WTC11 (cell line): ENCODE data around the gene CXCL12. TPM values are rescaled to one million over a fixed set of nuclear protein-coding genes. Genes with fewer than 3 reads are reported as not detected.

Experiments
- ATAC-seq: fragments of 200-7000 bp; cut with Tn5 transposase; 2 replicates; pipeline ENCODE4 v1.10.0; 2021; ENCODE audit warnings: mild to moderate bottlenecking, moderate library complexity
- CTCF ChIA-PET: fragments of 300-600 bp; sonication (Branson Sonifier 250); formaldehyde crosslinking; loops from one replicate; lab custom pipeline; 2021; ENCODE audit warnings: antibody characterized with exemption; lab: Charles Lee
- POLR2A ChIA-PET: fragments of 350-600 bp; sonication (Branson Sonifier 250); formaldehyde crosslinking; loops from one replicate; lab custom pipeline; 2021; ENCODE audit warnings: antibody characterized with exemption; lab: Charles Lee
- DNase-seq: peaks from one replicate; pipeline ENCODE4 v3.0.0; 2021; ENCODE audit warnings: low spot score
- H3K27ac Mint-ChIP-seq: 2 replicates; pipeline ENCODE4 v1.8.0; 2021; ENCODE audit warnings: mixed read lengths
- H3K27me3 Mint-ChIP-seq: 2 replicates; pipeline ENCODE4 v1.8.0; 2021; ENCODE audit warnings: low read depth, mild to moderate bottlenecking, moderate library complexity, mixed read lengths
- H3K36me3 Mint-ChIP-seq: 2 replicates; pipeline ENCODE4 v1.8.0; 2021; ENCODE audit warnings: mixed read lengths
- H3K4me1 Mint-ChIP-seq: 2 replicates; pipeline ENCODE4 v1.8.0; 2022; ENCODE audit warnings: mixed read lengths
- H3K4me3 Mint-ChIP-seq: 2 replicates; pipeline ENCODE4 v1.8.0; 2021; ENCODE audit warnings: mild to moderate bottlenecking, moderate library complexity, mixed read lengths
- H3K9me3 Mint-ChIP-seq: 2 replicates; pipeline ENCODE4 v1.8.0; 2021; ENCODE audit warnings: mixed read lengths
- AFF4 ChIP-seq: sonication (generic); formaldehyde crosslinking; IDR thresholded peaks from 2 replicates; pipeline ENCODE4 v1.8.1; 2023; ENCODE audit warnings: mild to moderate bottlenecking, missing genetic modification reagents, borderline replicate concordance
- ATF1 ChIP-seq: sonication (generic); formaldehyde crosslinking; IDR thresholded peaks from 2 replicates; pipeline ENCODE4 v1.8.1; 2023; ENCODE audit warnings: mild to moderate bottlenecking, moderate library complexity, missing genetic modification reagents
- ATF6 ChIP-seq: sonication (generic); formaldehyde crosslinking; IDR thresholded peaks from 2 replicates; pipeline ENCODE4 v1.8.1; 2023; ENCODE audit warnings: mild to moderate bottlenecking, missing genetic modification reagents
- E2F5 ChIP-seq: sonication (generic); formaldehyde crosslinking; IDR thresholded peaks from 2 replicates; pipeline ENCODE4 v1.8.1; 2022; ENCODE audit warnings: mild to moderate bottlenecking, moderate library complexity, missing genetic modification reagents
- ELF4 ChIP-seq: sonication (generic); formaldehyde crosslinking; IDR thresholded peaks from 2 replicates; pipeline ENCODE4 v1.8.1; 2022; ENCODE audit warnings: low read depth, mild to moderate bottlenecking, moderate library complexity, missing genetic modification reagents
- EMX1 ChIP-seq: fragments of 250-450 bp; sonication (Bioruptor Pico); IDR thresholded peaks from 2 replicates; pipeline ENCODE4 v1.8.0; 2021; ENCODE audit warnings: mild to moderate bottlenecking
- ESRRA ChIP-seq: sonication (generic); formaldehyde crosslinking; IDR thresholded peaks from 2 replicates; pipeline ENCODE4 v1.8.1; 2022; ENCODE audit warnings: mild to moderate bottlenecking, missing genetic modification reagents, borderline replicate concordance
- ETV6 ChIP-seq: sonication (generic); formaldehyde crosslinking; IDR thresholded peaks from 2 replicates; pipeline ENCODE4 v1.8.1; 2022; ENCODE audit warnings: mild to moderate bottlenecking, missing genetic modification reagents
- IRF1 ChIP-seq: sonication (generic); formaldehyde crosslinking; IDR thresholded peaks from 2 replicates; pipeline ENCODE4 v1.8.0; 2023; ENCODE audit warnings: missing genetic modification reagents
- SMAD4 ChIP-seq: sonication (generic); formaldehyde crosslinking; IDR thresholded peaks from 2 replicates; pipeline ENCODE4 v1.8.0; 2022; ENCODE audit warnings: mild to moderate bottlenecking, missing genetic modification reagents
- STAT6 ChIP-seq: sonication (generic); formaldehyde crosslinking; conservative IDR thresholded peaks from 2 replicates; pipeline ENCODE4 v1.8.1; 2023; ENCODE audit warnings: mild to moderate bottlenecking, low read depth, missing genetic modification reagents, moderate library complexity
- USF1 ChIP-seq: sonication (generic); formaldehyde crosslinking; IDR thresholded peaks from 2 replicates; pipeline ENCODE4 v1.8.0; 2022; ENCODE audit warnings: mild to moderate bottlenecking, missing genetic modification reagents
- USF2 ChIP-seq: sonication (generic); formaldehyde crosslinking; IDR thresholded peaks from 2 replicates; pipeline ENCODE4 v1.8.1; 2023; ENCODE audit warnings: mild to moderate bottlenecking, missing genetic modification reagents, moderate library complexity
- ZNF317 ChIP-seq: sonication (generic); formaldehyde crosslinking; IDR thresholded peaks from 2 replicates; pipeline ENCODE4 v1.8.1; 2023; ENCODE audit warnings: low read depth, mild to moderate bottlenecking, moderate library complexity, missing genetic modification reagents, borderline replicate concordance
- ZNF512 ChIP-seq: sonication (generic); formaldehyde crosslinking; IDR thresholded peaks from 2 replicates; pipeline ENCODE4 v1.8.1; 2022; ENCODE audit warnings: missing genetic modification reagents, borderline replicate concordance
- total RNA-seq: library from RNA; stranded (reverse); gene quantifications from 3 replicates; pipeline ENCODE4 v1.2.3, GENCODE V29; 2021

CXCL12 gene
- total RNA-seq, 1 experiment from 2014 or later, result 52.4 TPM

- no peak for TF ChIP-seq AFF4 (CRISPR knock-in tag)
- no peak for TF ChIP-seq ATF6
- no peak for TF ChIP-seq ZNF317 (CRISPR knock-in tag)
- TF ChIP-seq, all 79 proteins: peak for 0
Measured at GRCh38 chr10:44343843-44344242, 41.1 kb downstream of the CXCL12 start (continued).

- H3K9me3 Mint-ChIP-seq, result peaks cover 6% of the 10 kb centered on the region; the same call in 1 of the 2 replicates
- TF ChIP-seq ETV6 (CRISPR knock-in tag) (no peak), E2F5 (CRISPR knock-in tag) (no peak), ESRRA (CRISPR knock-in tag) (no peak), IRF1 (CRISPR knock-in tag) (no peak), ELF4 (CRISPR knock-in tag) (no peak), STAT6 (no peak), EMX1 (CRISPR knock-in tag) (no peak)
- TF ChIP-seq, all 79 proteins: peak for 0
- Mint-ChIP-seq H3K27me3 (no peaks in the 10 kb centered on the region; the same call in 1 of the 2 replicates), H3K4me3 (no peak overlapping the region), H3K27ac (no peak overlapping the region), H3K36me3 (peaks cover 16% of the 10 kb centered on the region), H3K4me1 (peaks cover 43% of the 10 kb centered on the region)
- DNase-seq (no peak), ATAC-seq (no peak)
- CTCF ChIA-PET, result interaction anchor here (0.8 to 1.3 kb wide), 2 partner anchors 18 to 58 kb away, joined by 3 read pairs; no protein-coding TSS in a partner anchor
- POLR2A ChIA-PET, result interaction anchor here (0.6 kb wide), 1 partner anchor 7 kb away, joined by 5 read pairs; no protein-coding TSS in a partner anchor
Measured at GRCh38 chr10:44341886-44342285, 43.0 kb downstream of the CXCL12 start.

GRCh38 chr10:44340557-44340956 is 44.3 kb downstream of the CXCL12 start:
- Mint-ChIP-seq H3K9me3 (peaks cover 6% of the 10 kb centered on the region; the same call in 1 of the 2 replicates), H3K36me3 (peaks cover 9% of the 10 kb centered on the region), H3K27ac (no peak overlapping the region), H3K4me1 (peaks cover 43% of the 10 kb centered on the region), H3K27me3 (no peaks in the 10 kb centered on the region; the same call in 1 of the 2 replicates), H3K4me3 (no peak overlapping the region)
- no peak for ATAC-seq
- ChIA-PET CTCF (interaction anchor here (2.4 kb wide), 1 partner anchor 41 kb away, joined by 9 read pairs; no protein-coding TSS in a partner anchor), POLR2A (interaction anchor here (1.0 kb wide), 1 partner anchor 30 kb away, joined by 5 read pairs; no protein-coding TSS in a partner anchor)
- no peak for DNase-seq
- no peak for TF ChIP-seq USF1
- no peak for TF ChIP-seq E2F5 (CRISPR knock-in tag)
- TF ChIP-seq SMAD4 (CRISPR knock-in tag), result no peak
- no peak for TF ChIP-seq USF2 (CRISPR knock-in tag)
- no peak for TF ChIP-seq ZNF512 (CRISPR knock-in tag)
- TF ChIP-seq ATF1 (CRISPR knock-in tag), result no peak
